ENCODE results near the gene ANGPTL8.

The ANGPTL8 gene

GRCh38 chr19:11239377-11240000 lies at the start of gene ANGPTL8:
Gene ANGPTL8, plus strand, starts transcription at chr19:11239619. Its CDS starts 19 bp downstream, at chr19:11239638.
- no peak for DNase-seq (ENCODE audit: low read depth, low spot score)

- DNase-seq (ENCODE audit: low read depth, low spot score): no peak
These were observed 48.9 kb upstream of the ANGPTL8 start for GRCh38 chr19:11190501-11190900.

- no peak for DNase-seq (ENCODE audit: low read depth, low spot score)
These were observed 48.1 kb upstream of the ANGPTL8 start for GRCh38 chr19:11191273-11191755.

- DNase-seq (ENCODE audit: low read depth, low spot score): no peak
These were observed 47.5 kb upstream of the ANGPTL8 start for GRCh38 chr19:11191934-11192333.

- DNase-seq (ENCODE audit: low read depth, low spot score): no peak
These were observed 46.2 kb upstream of the ANGPTL8 start for GRCh38 chr19:11192957-11193939.

GRCh38 chr19:11194173-11194572 lies 45.2 kb upstream of the ANGPTL8 start:
- DNase-seq (ENCODE audit: low read depth, low spot score): no peak

GRCh38 chr19:11194656-11195558 lies 44.5 kb upstream of the ANGPTL8 start:
- no peak for DNase-seq (ENCODE audit: low read depth, low spot score)

- no peak for DNase-seq (ENCODE audit: low read depth, low spot score)
These were observed 43.7 kb upstream of the ANGPTL8 start for GRCh38 chr19:11195681-11196080.

- no peak for DNase-seq (ENCODE audit: low read depth, low spot score)
These were observed 42.8 kb upstream of the ANGPTL8 start for GRCh38 chr19:11196406-11197287.

- DNase-seq (ENCODE audit: low read depth, low spot score): peak; percentile 34
These were observed 41.9 kb upstream of the ANGPTL8 start, which contains the start of gene KANK2 for GRCh38 chr19:11197291-11198174. Gene KANK2, minus strand, starts transcription at chr19:11197545. Its CDS starts 3,034 bp downstream, at chr19:11194511.

GRCh38 chr19:11198175-11198534 lies 41.3 kb upstream of the ANGPTL8 start:
- no peak for DNase-seq (ENCODE audit: low read depth, low spot score)

- no peak for DNase-seq (ENCODE audit: low read depth, low spot score)
These were observed 40.5 kb upstream of the ANGPTL8 start for GRCh38 chr19:11198769-11199424.

- DNase-seq (ENCODE audit: low read depth, low spot score): no peak
These were observed 39.9 kb upstream of the ANGPTL8 start for GRCh38 chr19:11199517-11199916.

GRCh38 chr19:11200015-11200574 lies 39.3 kb upstream of the ANGPTL8 start:
- no peak for DNase-seq (ENCODE audit: low read depth, low spot score)

- no peak for DNase-seq (ENCODE audit: low read depth, low spot score)
These were observed 38.5 kb upstream of the ANGPTL8 start for GRCh38 chr19:11200931-11201330.

GRCh38 chr19:11201791-11202190 lies 37.6 kb upstream of the ANGPTL8 start:
- no peak for DNase-seq (ENCODE audit: low read depth, low spot score)

- DNase-seq (ENCODE audit: low read depth, low spot score): no peak
These were observed 36.8 kb upstream of the ANGPTL8 start for GRCh38 chr19:11202488-11203193.

Measured in activated CD4-positive, CD25-positive, alpha-beta regulatory T cell treated with anti-CD3 and anti-CD28 coated beads, Interleukin-2, amount 50 U/mL, for 16 hours (primary cell).